ENCODE measurements around the gene PRICKLE4.

PRICKLE4 gene

DNA sequence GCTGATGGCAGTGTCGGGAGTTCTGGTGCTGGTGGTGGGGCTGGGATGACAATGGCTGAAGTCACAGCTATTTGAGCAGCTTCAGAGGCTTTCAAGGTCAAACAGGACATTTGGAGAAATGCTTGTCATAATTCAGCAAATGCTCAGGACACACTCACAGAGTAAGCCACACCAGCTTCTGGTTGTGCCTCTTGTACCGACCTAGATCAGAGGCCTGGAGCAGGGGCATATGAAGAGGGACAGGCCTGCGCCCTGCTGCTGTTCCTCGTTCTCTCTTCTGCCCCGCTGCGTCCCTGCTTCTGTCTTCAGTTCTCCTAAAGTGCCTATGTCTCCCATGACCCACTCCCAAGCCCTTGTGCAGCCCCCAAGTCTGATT is 32.5 kb upstream of the PRICKLE4 start:
- TF ChIP-seq, protein P1, sequence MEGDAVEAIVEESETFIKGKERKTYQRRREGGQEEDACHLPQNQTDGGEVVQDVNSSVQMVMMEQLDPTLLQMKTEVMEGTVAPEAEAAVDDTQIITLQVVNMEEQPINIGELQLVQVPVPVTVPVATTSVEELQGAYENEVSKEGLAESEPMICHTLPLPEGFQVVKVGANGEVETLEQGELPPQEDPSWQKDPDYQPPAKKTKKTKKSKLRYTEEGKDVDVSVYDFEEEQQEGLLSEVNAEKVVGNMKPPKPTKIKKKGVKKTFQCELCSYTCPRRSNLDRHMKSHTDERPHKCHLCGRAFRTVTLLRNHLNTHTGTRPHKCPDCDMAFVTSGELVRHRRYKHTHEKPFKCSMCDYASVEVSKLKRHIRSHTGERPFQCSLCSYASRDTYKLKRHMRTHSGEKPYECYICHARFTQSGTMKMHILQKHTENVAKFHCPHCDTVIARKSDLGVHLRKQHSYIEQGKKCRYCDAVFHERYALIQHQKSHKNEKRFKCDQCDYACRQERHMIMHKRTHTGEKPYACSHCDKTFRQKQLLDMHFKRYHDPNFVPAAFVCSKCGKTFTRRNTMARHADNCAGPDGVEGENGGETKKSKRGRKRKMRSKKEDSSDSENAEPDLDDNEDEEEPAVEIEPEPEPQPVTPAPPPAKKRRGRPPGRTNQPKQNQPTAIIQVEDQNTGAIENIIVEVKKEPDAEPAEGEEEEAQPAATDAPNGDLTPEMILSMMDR (IDR thresholded peaks at IDR 0.05; ENCODE audit: low read depth, low read length): no peak
- no peak for DNase-seq (ENCODE audit: extremely low read depth, low read depth)

GRCh38 chr6:41748542-41748941 is 32.0 kb upstream of the PRICKLE4 start:
- TF ChIP-seq, protein P1 (IDR thresholded peaks at IDR 0.05; ENCODE audit: low read depth, low read length): no peak
- no peak for DNase-seq (ENCODE audit: extremely low read depth, low read depth)

DNA sequence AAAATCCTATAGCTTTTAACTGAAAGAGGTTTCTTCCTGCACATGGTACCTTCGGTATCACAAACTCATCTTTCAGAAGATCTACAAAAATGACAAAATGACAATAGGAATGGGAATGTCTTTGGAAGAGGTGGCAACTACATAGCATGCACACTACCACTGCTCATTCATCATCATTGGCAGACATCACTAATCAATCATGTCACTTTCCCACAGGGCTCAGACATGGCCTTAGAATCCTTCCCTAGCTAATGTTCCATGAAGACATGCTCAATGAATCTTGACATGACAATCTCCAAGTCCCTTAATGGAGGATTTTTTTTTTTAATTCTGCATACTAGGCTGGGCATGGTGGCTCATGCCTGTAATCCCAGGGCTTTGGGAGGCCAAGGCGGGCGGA is 30.2 kb upstream of the PRICKLE4 start:
- no peak for DNase-seq (ENCODE audit: extremely low read depth, low read depth)

DNA sequence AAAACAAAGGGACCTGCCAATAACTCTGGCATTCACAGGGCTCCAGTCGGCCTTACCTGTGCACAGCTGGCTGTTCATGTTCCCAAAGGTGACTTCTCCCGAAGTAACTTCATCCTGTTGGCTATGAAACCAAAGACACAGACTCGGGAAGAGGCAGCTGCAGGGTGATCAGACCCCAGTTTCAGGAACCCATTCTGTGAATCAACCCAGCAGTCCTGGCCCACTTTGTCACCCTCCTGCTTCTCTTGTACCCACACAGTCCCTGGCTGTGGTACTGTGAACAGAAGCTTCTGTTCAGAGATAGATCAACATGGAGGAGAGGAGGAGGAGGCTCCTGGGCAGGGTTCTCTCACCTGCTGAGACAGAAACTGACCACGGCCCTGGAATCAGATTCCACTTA is 24.7 kb upstream of the PRICKLE4 start:
- no peak for DNase-seq (ENCODE audit: extremely low read depth, low read depth)
- TF ChIP-seq, protein P1 (IDR thresholded peaks at IDR 0.05; ENCODE audit: low read depth, low read length): no peak

More for the DNA sequence above, 30.2 kb upstream of the PRICKLE4 start:
- TF ChIP-seq, protein P1 (IDR thresholded peaks at IDR 0.05; ENCODE audit: low read depth, low read length): no peak

DNA sequence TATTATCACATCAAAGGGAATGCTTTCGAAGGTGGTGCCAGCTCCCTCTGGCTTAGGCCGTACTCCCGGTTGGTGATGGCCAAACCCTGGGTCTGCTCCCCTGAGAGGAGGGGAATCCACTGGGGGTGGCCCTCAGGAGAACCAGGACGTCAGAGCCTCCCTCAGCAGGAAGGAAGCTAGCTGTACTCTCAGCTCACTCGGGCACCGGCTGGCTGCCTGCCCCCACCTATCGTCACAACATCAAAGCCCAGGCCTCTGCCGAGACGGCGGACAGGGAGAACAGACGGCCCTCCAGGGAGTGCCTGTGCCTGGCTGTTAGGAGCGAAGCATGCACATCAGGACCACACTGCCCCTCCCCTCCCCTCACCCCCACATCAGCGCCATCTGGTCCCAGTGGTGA is 24.2 kb upstream of the PRICKLE4 start:
- DNase-seq (ENCODE audit: extremely low read depth, low read depth): no peak
- TF ChIP-seq, protein P1 (IDR thresholded peaks at IDR 0.05; ENCODE audit: low read depth, low read length): no peak

DNA sequence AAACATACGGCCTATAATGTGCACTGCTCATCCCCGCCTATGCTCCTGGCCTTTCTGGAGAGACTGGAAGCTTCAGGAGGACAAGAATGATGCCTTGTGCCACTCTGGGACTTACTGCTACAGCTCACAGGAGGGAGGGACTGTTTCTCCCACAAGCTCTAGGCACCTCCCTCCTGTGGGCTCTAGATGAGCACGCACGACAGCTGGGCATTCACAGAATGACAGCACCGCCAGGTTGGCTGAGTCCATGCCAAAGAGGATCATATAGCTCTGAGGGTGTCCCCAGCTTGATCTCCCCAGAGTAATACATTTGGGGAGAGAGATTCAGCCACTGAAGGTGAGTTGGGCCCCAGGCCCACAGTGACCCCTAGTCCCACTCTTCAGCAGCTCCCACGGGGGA is 23.3 kb upstream of the PRICKLE4 start:
- TF ChIP-seq, protein P1 (IDR thresholded peaks at IDR 0.05; ENCODE audit: low read depth, low read length): no peak
- no peak for DNase-seq (ENCODE audit: extremely low read depth, low read depth)

DNA sequence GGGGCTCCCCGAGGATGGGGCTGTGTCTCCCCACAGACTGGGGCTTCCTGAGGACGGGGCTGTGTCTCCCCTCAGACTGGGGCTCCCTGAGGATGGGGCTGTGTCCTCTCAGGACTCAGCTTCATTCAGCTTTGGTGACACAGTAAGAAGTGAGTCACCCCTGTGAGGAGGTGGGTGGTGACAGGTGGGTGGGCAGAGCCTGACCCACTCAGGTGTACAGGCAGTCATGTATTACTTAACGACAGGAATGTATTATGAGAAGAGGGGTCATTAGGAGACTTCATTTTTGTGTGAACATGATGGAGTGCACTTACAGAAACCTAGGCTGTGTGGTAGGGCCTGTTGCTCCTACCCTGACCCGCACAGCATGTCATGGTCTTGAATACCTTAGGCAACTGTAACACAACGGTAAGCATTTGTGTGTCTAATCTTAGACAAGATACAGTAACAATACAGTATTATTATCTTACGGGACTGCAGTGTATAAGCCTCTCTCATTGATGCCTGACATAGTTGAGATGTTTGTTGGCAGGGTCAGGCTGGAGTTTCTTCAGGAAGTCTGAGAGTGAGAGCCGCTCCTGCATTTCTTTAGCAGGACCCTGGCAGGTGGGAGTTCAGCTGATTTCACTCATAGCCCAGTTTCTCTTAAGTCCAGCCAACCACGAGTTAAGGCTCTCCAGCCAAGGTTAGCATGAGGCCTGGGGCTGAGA is 22.5 kb upstream of the PRICKLE4 start:
- no peak for DNase-seq (ENCODE audit: extremely low read depth, low read depth)
- TF ChIP-seq, protein P1 (IDR thresholded peaks at IDR 0.05; ENCODE audit: low read depth, low read length): no peak
